M059J (cell line): ENCODE results near the gene TRIM61. TPM values are rescaled to one million over a fixed set of nuclear protein-coding genes. Genes with fewer than 3 reads are reported as not detected.
"Not testable (repeated sequence)": the region's sequence is repeated elsewhere in the genome, so short reads cannot be mapped to it uniquely, and the experiment has no call there.

Experiments
- DNase-seq: peaks from one replicate; pipeline ENCODE4 v3.0.0-alpha.2; 2012; ENCODE audit warnings: low read depth
- total RNA-seq: library from RNA; depleted of rRNA; stranded (reverse); fragments of >200 nt; shearing (Covaris generic); gene quantifications from 2 replicates; pipeline ENCODE4 v1.2.3, GENCODE V29; 2014

Gene TRIM61
- total RNA-seq, 1 experiment from 2014 or later, result not detected

DNA sequence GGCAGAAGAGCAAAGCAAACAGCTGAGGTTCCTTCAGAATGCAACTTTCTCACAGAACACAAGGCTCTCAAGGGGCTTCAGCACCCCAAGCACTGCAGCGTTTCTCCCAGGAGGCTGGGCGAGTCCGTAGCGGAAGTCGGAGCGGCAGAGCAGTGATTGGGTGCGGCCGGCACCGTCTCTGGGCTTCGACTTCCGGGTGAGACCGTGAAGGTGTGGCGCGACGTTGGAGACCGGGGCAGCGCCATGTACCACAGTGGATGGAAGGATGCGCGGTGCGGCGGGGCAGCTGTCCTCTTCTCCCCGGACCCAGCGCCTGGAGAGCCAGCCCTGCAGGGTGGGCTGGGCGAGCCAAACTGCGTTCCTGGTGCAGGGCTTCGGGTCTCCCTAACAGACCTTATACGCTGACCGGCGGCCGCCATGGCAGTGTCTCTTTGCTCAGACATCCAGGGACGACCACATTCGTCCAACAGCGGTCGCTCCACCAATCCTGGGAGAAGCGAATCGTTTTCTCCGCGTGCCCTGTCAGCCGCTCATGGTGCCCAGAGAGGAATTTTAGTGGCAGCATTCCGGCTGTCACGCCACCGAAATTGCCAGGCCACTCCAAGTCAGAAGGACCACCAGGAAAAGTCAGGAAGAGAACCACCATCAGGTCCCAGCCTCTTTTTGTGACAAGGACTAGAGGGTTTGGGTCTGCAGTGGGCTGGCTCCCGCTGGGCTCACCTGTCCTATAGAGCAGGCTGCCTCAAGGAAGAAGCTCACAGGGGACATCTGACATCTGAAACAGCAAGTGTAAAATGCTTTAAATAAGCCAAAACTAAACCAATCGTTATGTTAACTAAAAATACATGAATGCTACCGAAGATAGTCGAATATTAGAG, 20.5 kb downstream of the TRIM61 start:
- peak; percentile 88 for DNase-seq

GRCh38 chr4:164955107-164955805, 22.2 kb downstream of the TRIM61 start:
- peak; percentile 72 for DNase-seq

DNA sequence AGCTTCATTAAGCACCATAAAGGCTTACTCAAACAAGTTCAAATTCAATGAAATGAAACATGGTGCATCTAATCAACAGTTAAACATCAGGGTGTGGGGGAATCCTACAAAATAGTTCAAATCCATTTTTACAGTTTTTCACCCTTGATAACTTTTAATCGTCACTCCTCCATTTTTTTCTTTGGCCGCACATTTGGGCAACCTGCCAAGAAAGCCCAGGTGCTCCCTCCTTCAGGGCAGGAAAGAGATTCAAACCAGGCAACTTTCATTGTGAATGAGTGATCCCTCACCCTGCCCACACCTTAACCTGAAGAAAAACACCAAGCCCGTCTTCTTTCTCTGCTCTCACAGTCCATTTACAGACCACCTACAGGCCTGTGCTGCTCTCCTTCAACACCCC, 24.9 kb downstream of the TRIM61 start:
- DNase-seq, result no peak

- peak; percentile 18 for DNase-seq
Observed at GRCh38 chr4:164949448-164950143, 27.9 kb downstream of the TRIM61 start.

DNA sequence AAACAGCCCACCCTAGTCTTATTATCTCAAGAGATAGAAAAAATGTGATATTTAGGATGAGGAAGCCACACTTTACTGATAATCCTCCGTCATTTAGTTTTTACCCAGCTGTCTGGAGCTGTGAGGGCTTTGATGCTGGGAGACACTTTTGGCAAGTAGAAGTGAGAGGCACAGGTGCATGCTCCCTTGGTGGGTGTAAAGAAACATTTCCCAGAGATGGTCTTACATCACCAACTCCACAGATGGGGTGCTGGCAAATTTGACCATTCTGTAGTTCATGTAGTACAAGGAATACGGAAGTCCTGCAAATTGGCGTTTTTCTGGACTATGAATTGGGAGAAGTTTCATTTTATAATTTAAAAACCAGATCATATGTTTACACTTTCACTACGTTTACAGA, 28.5 kb downstream of the TRIM61 start:
- DNase-seq, result no peak

GRCh38 chr4:164948006-164948405, 29.5 kb downstream of the TRIM61 start:
- not testable (repeated sequence) for DNase-seq

- DNase-seq, result no peak
Observed at GRCh38 chr4:164946810-164947209, 30.6 kb downstream of the TRIM61 start.

DNA sequence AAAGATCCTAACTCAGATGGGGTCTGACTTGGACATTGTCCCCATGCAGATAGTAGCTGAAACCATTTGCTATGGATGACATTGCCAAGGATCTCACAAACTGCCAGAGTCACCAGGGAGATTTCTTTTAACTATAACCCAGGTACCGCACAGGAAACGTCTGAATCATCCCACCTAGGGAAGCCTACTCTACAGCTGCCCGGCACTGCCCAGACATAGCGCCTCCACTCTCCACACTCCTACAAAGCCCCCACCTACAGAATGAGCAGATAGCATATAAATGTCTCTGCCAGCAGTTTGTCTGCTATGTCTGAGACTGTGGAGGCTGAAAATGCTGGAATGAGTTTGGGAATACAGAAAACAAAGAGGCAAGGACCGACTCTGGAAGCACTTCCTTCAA, 32.3 kb downstream of the TRIM61 start:
- no peak for DNase-seq

DNA sequence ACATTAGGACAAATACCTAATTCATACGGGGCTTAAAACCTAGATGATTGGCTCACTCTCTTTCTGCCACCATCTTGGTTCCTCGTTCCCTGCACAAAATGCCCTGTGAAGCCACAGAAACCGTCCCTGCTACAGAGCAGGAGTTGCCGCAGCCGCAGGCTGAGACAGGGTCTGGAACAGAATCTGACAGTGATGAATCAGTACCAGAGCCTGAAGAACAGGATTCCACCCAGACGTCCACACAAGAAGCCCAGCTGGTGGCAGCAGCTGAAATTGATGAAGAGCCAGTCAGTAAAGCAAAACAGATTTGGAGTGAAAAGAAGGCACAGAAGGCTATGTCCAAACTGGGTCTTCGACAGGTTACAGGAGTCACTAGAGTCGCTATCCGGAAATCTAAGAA, 34.3 kb downstream of the TRIM61 start:
- no peak for DNase-seq

DNA sequence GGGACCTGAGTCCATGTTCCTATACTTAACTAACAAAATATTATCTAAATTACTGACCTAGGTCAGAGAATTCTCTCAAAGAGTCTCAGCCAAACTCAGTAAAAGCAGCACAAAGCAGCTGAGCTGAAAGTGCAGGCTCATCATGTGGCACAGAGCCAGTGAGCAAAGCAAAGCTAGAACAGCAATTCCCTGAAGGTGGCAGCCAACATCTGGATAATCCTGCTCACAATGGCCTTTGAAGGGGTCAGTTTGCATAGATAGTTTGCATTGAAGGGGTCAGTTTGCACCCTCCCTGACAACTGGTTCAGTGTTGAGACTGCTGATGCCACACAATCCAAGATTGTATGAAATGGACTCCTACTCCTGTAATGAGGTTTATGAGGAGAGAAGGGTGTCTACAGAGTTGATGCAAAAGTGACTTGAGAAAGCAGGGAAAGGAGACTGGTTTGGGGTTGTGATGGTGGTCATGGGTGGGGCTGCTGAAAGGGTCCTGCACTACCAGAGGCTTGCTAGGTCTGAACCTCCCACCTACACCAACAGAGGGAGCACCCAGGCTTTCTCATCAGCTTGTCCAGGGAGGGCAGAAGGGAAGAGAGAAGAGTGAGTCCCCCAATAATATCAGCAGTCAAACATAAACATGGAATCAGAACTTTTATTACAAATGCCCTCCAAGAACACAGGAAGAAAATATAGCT, 39.7 kb downstream of the TRIM61 start:
- DNase-seq, result peak; percentile 20

DNA sequence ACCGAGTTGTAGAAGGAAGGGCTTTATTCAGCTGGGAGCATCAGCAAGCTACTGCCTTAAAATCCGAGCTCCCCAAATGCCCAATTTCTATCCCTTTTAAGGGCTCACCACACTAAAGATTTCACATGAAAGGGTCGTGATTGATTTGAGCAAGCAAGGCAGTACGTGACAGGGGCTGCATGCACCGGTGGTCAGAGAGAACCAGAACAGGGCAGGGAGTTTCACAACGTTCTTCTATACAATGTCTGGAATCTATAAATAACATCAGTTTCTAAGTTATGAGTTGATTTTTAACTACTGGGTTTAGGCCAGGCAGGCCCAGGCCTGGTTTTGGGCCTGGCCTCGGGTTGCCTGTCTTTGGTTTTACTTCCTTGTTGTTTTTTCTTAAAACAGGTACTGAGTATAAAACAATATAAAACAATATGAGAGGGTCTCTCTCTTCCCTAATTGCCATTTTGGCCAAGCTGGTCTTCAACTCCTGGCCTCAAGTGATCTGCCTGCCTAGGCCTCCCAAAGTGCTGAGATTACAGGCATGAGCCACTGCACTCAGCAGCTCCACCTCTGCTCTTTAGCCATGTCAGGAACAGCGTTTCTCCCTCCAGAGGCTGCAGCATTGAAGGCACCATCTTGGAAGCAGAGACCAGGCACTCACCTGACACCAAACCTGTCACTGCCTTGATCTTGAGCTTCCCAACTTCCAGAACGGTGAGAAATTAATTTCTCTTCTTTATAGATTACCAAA, 41.4 kb downstream of the TRIM61 start:
- not testable (repeated sequence) for DNase-seq

GRCh38 chr4:164935363-164935762, 42.1 kb downstream of the TRIM61 start:
- DNase-seq, result peak; percentile 50

GRCh38 chr4:164933244-164933643, 44.2 kb downstream of the TRIM61 start:
- DNase-seq, result no peak

- DNase-seq, result peak; percentile 48
Observed at GRCh38 chr4:164931551-164932324, 45.7 kb downstream of the TRIM61 start.

GRCh38 chr4:164930647-164931046, 46.8 kb downstream of the TRIM61 start:
- no peak for DNase-seq

DNA sequence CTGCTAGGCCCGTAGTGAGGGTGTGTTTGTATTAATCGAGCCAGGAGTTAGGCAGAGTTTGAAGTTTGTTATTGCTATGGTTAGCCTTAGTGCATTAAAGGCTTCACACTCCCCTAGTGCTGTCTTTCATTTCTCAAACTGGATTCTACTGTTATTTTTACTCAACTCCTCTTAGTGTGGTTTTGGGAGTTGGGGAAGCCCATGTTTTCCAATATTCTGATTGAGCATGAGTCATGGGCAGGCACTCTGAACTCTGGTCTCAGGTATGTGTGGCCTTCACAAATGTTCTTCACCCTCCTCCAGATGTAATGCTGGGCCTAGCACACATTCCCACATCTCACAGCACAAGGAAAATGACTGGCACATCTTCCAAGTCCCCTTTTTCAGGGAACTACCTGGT, 50.4 kb downstream of the TRIM61 start:
- peak; percentile 75 for DNase-seq

DNA sequence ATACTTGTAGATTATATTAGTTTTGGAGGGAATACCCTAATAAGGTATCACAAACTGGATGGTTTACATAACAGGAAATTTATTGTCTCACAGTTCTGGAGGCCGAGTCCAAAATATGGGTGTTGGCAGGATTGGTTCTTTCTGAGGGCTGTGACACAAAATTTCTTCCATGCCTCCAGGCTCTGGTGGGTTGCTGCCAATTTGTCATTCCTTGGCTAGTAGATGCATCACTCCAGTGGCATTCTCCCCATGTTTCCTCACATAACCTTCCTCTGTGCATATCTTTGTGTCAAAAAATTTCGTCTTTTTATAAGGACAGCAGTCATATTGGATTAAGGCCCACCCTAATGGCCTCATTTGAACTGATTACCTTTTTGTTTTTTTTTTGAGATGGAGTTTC, 51.2 kb downstream of the TRIM61 start:
- peak; percentile 94 for DNase-seq

GRCh38 chr4:164924670-164925238, 52.7 kb downstream of the TRIM61 start:
- DNase-seq, result peak; percentile 32

GRCh38 chr4:164918956-164919355, 58.5 kb downstream of the TRIM61 start:
- no peak for DNase-seq
